Left colon (tissue), 2 donors: ENCODE measurements around the gene CDSN. TPM values are rescaled to one million over a fixed set of nuclear protein-coding genes. Genes with fewer than 3 reads are reported as not detected.
A peak's percentile ranks its signal among the peaks of the same experiment; 100 is the strongest.
"Not testable (repeated sequence)": the region's sequence is repeated elsewhere in the genome, so short reads cannot be mapped to it uniquely, and the experiment has no call there.

ENCODE experiments used
- ATAC-seq: fragments of 200-7000 bp; cut with Tn5 transposase; one replicate; pipeline ENCODE4 v1.9.1; 2020; ENCODE audit warnings: mild to moderate bottlenecking, moderate library complexity
- DNase-seq, 2 donors: peaks; one replicate each; pipeline ENCODE4 v3.0.0-alpha.2; 2020
- intact Hi-C, 2 donors: fragments of 100-400 bp; cut with DNase I in 1 of 2; cut with micrococcal nuclease in 1 of 2; formaldehyde crosslinking; loops; one replicate each; pipeline versions ENCODE4 v1.11.2 to v1.14.0; 2022; cut with DNase I, micrococcal nuclease
- total RNA-seq, 2 donors: library from RNA; stranded (reverse); fragmentation: NEBNext Ultra II Directional; extraction: Animal tissue kit (Norgen Biotek cat#: 25700); gene quantifications; one replicate each; pipeline ENCODE4 v1.2.1, GENCODE V29; 2021
- donor health status: DM: no; HTN: no; CAD: no.
- donor health status: DM: yes; HTN: yes; CAD: no.

The CDSN gene
- total RNA-seq, 2 donors from 2014 or later = not detected

DNA sequence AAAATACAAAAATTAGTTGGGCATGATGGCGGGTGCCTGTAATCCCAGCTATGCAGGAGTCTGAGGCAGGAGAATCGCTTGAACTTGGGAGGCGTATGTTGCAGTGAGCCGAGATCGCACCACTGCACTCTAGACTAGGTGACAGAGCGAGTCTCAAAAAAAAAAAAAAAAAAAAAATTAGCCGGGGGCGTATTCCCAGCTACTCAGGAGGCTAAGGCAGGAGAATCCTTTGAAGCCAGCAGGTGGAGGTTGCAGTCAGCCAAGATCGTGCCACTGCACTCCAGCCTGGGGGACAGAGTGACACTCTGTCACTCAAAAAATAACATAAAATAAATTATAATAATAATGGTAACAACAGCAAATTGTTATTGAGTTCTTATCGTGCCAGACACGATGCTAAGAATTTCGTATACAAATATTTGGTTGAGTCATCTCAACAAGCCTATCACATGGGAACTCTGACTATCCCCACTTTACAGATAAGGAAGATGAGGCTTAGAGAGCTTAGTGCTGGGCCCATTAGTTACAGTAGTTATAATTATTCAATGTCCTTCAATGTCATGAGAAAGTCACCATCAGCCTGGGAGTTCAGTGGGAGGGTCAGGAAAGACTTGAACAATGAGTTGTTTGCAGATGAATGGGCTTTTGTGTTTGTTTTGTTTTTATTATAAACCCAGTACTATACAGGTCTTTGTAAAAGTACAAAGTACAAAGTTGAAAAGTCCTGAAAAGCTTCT, 27.3 kb downstream of the CDSN start:
- DNase-seq (no peak), ATAC-seq (peak; percentile 53)
- intact Hi-C loops = no loop called here

DNA sequence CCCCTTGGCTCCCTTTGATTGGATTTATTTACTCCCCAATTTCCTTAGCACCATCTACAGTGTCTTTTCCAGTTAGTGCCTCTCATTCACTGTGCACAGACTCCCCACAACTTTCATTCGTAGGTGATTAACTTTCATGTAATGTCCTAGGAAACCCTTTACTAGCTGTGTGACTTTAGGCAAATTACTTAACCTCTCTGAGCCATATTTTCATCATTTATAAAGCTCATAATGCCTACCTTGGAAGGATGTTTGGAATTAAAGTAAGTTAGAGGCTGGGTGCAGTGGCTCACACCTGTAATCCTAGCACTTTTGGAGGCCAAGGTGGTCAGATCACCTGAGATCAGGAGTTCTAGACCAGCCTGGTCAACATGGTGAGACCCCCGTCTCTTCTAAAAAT, 28.0 kb downstream of the CDSN start:
- DNase-seq = no peak
- intact Hi-C loops = no loop called here
- ATAC-seq = no peak

DNA sequence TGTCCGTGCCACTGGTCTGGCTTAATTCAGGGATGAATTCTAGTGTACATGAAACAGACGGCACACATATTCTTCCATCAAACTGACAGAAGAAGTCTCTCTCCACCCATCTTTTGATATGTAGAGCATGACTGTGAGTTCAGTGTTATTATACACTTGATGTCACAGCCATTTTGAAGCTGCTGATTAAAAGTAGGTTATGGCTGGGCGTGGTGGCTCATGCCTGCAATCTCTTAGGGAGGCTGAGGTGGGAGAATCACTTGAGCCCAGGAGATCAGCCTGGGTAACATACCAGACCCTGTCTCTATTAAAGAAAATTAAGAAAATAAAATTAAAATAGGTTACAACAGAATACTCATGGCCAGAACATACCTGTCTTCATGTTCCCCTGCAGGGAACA, 28.6 kb downstream of the CDSN start:
- peak in 1 of 2 donors; percentile 35 for DNase-seq
- intact Hi-C loops = no loop called here
- ATAC-seq = peak; percentile 69

DNA sequence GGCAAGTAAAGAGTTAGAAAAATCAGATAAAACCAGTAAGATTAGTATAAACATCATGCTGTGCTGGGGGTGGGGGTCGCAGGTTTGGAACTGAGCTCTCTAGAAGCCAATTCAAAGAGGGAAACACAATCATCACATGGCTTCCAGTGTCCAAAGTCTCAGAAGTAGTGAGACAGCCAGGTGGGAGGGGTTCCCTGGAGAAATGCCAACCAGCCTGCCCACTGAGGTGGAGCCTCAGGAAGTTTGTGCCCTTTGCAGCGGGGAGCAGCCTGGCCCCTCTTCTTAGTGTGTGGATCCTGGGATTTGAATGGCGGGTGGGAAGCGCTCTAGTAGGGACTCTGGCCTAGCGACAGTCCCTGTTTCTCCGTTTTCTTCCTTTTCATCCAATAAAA, 29.3 kb downstream of the CDSN start:
- intact Hi-C loops = no loop called here
- DNase-seq = peak; percentile 48 to 60
- ATAC-seq = peak; percentile 54

DNA sequence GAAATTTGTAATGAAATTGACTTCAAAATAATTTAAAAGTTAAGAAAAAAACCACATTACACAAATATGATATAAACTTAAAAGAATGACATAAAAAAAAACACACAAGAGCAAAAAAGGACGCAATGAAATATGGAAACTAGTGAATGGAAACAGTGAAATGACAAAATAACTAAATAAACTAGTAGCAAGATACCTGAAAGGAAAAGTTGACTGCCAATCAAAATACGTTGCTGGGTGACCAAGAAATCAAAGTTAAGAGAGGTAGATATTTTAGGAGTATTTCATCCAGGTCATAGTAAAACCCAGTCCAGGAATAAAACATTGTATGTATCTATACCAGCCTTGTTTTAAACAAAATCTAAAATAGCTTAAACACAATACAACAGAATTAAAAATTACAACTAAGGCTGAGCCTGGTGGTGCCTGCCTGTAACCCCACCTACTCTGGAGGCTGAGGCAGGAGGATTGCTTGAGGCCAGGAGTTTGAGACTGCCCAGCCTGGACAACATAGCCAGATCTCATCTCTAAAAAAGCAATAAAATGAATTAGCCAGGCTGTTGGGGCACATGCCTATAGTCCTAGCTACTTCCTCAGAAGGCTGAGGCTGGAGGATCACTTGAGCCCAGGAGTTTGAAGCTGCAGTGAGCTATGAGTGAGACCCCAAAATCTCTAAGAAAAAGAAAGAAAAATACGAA, 29.8 kb downstream of the CDSN start:
- intact Hi-C loops = no loop called here
- DNase-seq = no peak
- ATAC-seq = no peak

DNA sequence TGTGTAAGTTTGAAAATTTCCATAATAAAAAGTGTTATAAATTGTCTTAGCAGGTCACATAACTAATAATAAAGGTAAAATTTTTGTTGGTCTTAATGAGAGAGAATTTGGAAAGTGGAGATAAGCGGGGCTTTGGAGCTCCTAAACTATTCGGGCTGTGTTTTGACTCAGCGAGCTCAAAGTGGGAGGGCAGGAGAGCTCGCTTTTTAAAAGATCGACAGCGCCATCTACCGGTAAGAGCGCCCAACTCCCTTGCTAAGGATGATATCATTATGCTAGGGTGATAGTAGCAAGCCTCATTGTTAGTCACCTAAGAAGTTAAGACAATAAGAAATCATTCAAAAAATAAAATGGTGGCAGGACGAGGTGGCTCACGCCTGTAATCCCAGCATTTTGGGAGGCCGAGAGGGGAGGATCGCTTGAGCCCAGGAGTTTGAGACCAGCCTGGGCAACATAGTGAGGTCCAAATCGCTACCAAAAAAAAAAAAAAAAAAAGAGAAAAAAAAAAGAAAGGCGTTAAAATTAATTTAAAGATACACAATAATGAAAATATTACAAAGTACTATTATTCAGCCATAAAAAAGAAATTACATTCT, 32.7 kb downstream of the CDSN start:
- peak; percentile 76 to 95 for DNase-seq
- ATAC-seq = peak; percentile 81
- intact Hi-C loops = loop anchor here (10.0 kb wide), 1 partner anchor 263 kb away; no protein-coding TSS in a partner anchor

DNA sequence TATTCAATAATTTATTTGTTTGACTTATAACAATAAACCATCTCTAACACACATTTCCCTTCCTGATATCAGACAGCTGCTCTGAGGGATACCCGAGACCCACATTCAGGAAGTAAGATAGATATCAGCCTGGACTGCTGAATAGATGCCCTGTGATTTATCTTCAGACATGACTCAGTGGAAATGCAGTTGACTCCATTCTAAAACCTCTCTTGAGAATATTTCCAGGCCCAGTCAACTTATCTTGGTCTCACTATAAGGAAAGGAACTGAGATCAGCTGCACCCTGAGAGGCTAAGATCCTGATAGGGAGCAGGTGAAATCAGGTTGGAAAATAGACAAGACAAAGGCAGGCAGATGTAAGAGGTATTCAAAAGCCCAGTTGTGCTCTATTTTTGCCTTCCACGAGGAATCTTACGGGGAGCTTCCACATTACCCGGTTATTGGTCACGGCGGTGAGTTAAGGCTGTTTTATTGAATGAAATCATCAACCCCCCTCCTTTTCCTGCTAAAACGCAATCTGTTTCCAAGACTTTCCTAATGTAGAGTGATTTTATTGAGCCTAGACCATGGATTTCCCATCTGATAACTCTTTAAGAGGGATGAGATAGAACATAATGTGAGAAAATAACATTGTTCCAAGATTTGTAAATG, 33.3 kb downstream of the CDSN start:
- intact Hi-C loops = loop anchor here (10.0 kb wide), 1 partner anchor 262 kb away; no protein-coding TSS in a partner anchor
- ATAC-seq = no peak
- no peak for DNase-seq

DNA sequence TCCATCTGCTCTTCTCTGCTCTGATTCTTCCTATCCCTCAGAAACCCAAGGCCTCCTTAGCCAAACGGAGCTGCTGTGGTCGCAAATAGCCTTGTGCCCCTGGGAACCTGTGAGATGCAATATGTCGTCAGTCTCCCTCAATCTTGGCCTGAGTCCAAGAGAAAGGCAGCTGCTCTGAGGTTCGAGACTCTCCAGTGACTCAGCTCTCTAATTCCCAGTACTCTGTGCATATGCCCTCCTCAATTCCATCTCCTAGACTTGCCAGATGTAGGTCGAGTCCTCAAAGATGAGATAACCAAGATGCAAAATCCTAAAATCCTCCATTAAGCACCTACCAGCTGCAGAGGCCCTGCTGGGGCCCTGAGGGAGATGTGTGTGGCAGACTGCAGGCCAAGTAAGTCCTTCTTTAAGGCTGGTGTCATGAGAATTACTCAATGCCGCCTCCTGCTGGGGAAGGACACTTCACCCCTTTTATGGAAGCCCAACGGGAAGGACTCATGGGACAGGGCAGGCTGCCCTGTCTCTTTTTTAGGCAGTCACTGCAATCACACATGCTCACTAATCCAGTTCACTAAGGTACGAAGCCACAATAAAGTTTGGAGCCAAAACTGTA, 36.4 kb downstream of the CDSN start:
- ATAC-seq = peak; percentile 36
- intact Hi-C loops = loop anchor here (10.0 kb wide), 1 partner anchor 259 kb away; no protein-coding TSS in a partner anchor
- DNase-seq = peak in 1 of 2 donors; percentile 36

DNA sequence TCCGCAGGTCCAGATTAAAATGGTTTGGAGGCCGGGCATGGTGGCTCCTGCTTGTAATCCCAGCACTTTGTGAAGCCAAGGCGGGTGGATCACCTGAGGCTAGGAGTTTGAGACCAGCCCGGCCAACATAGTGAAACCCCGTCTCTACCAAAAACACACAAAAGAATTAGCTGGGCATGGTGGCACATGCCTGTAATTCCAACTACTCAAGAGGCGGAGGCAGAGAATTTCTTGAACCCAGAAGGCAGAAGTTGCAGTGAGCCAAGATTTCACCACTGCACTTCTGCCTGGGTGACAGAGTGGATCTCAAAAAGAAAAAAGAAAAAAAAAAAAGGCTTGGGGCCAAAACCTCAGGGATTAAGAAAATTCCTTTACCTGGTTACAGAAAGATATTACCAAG, 38.4 kb downstream of the CDSN start:
- ATAC-seq = no peak
- intact Hi-C loops = loop anchor here (10.0 kb wide), 1 partner anchor 257 kb away; no protein-coding TSS in a partner anchor
- no peak for DNase-seq

DNA sequence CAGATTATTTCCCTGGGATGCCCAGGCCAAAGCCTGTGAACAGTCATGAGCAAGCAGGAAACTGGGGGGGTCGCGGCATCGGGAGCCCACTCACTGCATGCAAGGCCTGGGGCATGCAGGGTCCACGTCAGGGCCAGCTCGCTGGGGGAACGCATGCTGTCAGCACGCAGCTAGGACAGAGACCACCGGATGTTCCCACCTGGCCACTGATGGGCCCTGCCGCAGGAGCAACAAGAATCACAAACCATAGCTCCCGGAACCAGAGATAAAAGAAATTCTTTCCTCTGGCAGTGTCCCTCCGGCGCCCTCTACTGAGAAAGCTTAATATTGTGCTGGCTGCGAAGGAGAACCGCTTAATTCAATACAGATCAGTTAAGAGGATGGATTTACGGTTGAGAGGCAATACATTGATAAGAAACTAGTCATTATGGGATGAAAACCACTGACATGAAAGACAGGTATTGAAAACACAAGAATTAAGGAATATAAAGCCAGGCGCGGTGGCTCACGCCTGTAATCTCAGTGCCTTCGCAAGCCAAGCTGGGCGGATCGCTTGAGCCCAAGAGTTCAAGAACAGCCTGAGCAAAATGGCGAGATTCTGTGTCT, 40.5 kb downstream of the CDSN start:
- intact Hi-C loops = loop anchor here (10.0 kb wide), 1 partner anchor 255 kb away; no protein-coding TSS in a partner anchor
- DNase-seq = peak; percentile 47 to 68
- peak; percentile 79 for ATAC-seq

DNA sequence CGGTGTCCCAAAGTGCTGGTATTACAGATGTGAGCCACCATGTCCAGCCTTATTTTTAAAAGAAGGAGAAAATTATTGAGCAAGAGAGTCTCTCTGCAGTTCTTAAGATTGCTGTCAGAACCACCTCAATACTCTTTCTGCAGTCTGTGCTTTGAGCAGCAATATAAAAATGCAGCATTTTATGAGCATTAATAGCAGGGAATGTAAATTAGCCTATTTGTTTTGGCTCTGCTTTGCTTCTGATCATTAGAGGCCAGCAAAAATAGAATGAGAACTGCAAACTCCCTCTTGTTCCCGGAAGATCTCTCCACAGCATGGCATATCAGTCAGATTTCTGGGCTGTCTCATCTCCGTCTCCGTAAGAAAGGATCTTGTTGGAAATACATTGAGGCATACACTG, 43.6 kb downstream of the CDSN start:
- ATAC-seq (no peak), DNase-seq (no peak)
- intact Hi-C loops = no loop called here

DNA sequence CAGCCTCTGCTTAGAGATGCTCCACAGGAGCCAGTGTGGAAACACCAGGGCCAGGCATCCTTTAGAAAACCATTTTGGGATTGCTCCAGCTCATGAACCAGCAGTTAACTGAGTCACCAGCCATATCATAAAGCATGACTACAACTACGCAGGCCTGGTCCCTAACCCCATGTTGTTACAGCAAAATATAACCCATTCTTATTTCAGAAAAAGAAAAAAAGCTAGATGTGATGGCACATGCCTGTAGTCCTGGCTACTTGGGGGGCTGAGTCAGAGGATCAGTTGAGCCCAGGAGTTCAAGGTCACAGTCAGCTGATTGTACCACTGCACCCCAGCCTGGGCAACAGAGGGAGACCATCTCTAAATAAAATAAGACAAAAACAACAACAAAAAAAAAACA, 44.7 kb downstream of the CDSN start:
- intact Hi-C loops = no loop called here
- ATAC-seq (no peak), DNase-seq (no peak)

DNA sequence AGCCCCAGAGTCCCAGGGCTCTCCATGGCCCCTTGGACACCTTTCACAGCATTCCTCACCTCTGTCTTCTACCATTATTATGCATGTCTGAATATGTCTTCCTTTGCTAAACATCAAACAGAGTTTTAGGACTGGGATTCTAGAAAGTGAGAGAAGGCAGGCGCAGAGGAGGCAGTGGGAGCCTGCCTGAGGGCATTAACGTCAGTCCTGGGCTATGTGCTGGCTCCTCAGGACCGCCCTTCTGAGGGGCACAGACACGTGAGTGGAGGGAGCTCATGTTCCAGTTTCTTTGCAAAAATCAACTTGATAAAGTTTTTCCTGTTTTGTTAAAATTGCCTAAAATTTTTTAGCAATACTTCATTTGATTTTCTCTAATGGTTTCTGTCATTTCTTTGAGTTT, 45.8 kb downstream of the CDSN start:
- intact Hi-C loops = loop anchor here in 1 of 2 donors (5.0 kb wide), 1 partner anchor 157 kb away; no protein-coding TSS in a partner anchor
- DNase-seq (no peak), ATAC-seq (no peak)

DNA sequence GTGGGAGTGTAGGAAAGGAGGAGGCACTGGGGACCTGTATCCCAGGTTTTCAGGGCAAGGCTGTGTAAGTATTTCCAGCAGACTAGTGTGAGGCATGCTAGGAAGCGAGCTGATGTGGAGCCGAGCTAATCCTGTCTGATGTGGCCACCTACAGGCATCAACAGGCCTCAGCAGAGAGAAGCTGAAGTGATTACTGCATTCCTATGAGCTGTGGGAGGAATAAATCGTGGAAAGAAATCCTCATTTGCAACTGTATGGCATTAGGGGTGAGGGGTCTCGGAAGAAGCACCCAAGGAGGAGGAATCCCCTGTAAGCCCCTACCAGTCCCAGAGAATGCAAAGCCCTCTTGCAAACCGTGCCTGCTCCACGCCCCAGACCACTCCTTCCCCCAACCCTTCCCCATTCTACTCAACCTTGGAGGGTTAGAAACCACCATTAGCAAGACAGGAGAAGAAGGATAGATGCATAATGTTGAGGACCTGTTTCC, 49.5 kb downstream of the CDSN start:
- intact Hi-C loops = loop anchor here in 1 of 2 donors (5.0 kb wide), 1 partner anchor 153 kb away; no protein-coding TSS in a partner anchor
- ATAC-seq (peak; percentile 70), DNase-seq (peak in 1 of 2 donors; percentile 22)

DNA sequence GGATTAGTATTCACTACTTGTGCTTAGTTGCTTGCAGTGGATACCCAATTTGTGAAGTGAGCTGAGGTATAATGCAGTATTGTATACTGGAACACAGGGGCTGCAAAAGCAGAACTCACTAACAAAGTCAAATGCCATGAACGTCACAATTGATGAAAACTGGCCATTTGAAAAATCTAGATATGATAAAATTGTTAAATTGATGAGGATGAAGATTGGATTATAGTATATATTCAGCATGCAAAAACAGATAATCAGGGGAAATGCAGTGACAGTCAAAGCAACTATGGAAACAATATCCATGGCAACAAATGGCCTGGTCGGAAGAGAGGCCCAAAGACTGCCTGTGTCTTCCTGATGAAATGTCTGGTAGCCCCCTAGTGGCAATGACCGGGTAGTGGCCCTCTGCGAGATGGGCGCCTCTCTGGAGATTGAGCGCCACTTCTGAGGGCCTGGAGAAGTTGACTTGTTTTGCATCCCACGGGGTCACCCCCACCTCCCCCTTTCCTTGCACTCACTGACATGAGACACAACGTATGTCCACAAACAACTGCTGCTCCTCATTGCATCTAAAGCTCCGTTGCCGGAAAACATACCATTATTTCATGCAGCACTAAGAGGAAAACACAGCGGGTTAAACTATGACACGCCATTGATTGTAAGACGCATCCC, 51.4 kb downstream of the CDSN start:
- ATAC-seq (peak; percentile 96), DNase-seq (peak; percentile 61 to 84)
- intact Hi-C loops = loop anchor here in 1 of 2 donors (10.0 kb wide), 1 partner anchor 124 kb away; the partner anchor contains the start of gene MUCL3

DNA sequence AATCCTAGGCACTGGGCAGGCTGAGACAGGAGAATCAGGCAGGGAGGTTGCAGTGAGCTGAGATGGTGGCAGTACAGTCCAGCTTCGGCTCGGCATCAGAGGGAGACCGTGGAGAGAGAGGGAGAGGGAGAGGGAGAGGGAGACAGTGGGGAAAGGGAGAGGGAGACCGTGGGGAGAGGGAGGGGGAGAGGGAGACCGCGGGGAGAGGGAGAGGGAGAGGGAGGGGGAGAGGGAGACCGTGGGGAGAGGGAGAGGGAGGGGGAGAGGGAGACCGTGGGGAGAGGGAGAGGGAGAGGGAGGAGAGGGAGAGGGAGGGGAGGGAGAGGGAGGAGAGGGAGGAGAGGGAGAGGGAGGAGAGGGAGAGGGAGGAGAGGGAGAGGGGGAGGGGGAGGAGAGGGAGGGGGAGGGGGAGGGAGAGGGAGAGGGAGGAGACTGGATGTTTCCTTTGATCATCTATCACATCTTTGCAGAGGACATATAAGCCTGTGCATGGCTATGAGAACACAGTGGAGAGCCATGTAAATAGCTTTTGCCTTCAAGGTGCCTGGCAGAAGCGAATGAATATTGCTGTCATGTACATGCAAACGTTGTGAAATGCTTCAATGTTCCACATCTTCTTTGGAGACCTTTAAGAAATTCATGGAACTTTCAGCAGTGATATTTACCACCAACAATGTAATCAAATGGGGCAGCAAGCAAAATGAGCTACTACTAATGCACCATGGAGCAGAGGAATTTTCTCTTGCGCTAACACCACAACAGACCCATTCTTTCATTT, 52.2 kb downstream of the CDSN start:
- DNase-seq, ATAC-seq: not testable (repeated sequence)
- intact Hi-C loops = loop anchor here in 1 of 2 donors (10.0 kb wide), 1 partner anchor 123 kb away; the partner anchor contains the start of gene MUCL3
